Mucosa of rectum (tissue), 2 donors: ENCODE data around the gene MKRN2OS.

ENCODE experiments used
- H3K27ac ChIP-seq, 2 donors: one replicate each; pipeline ENCODE4 v1.7.0; 2013; ENCODE audit warnings: inconsistent platforms in 2 of 2, low read depth in 2 of 2, low read length in 2 of 2
- H3K27me3 ChIP-seq, 2 donors: one replicate each; pipeline ENCODE4 v1.7.0; 2013; ENCODE audit warnings: low read length in 2 of 2; ENCODE audit not compliant: control insufficient read depth in 2 of 2, insufficient read depth in 2 of 2
- H3K36me3 ChIP-seq, 2 donors: one replicate each; pipeline ENCODE4 v1.7.0; 2013; ENCODE audit warnings: low read length in 2 of 2; ENCODE audit not compliant: control insufficient read depth in 2 of 2, insufficient read depth in 2 of 2
- H3K4me1 ChIP-seq, 2 donors: one replicate each; pipeline ENCODE4 v1.7.0; 2013; ENCODE audit warnings: low read length in 2 of 2, mild to moderate bottlenecking in 1 of 2; ENCODE audit not compliant: control insufficient read depth in 2 of 2, insufficient read depth in 2 of 2
- H3K4me3 ChIP-seq, 2 donors: one replicate each; pipeline ENCODE4 v1.7.0; 2013; ENCODE audit warnings: low read length in 2 of 2
- H3K9ac ChIP-seq, 2 donors: one replicate each; pipeline ENCODE4 v1.7.0; 2013; ENCODE audit warnings: low read length in 2 of 2, low read depth in 1 of 2, mild to moderate bottlenecking in 1 of 2
- H3K9me3 ChIP-seq, 2 donors: one replicate each; pipeline ENCODE4 v1.7.0; 2013; ENCODE audit warnings: low read length in 2 of 2; ENCODE audit not compliant: control insufficient read depth in 2 of 2
- donor health status: healthy.
- donor health status: Normal muscosa, but diverticular disease.

The MKRN2OS gene

DNA sequence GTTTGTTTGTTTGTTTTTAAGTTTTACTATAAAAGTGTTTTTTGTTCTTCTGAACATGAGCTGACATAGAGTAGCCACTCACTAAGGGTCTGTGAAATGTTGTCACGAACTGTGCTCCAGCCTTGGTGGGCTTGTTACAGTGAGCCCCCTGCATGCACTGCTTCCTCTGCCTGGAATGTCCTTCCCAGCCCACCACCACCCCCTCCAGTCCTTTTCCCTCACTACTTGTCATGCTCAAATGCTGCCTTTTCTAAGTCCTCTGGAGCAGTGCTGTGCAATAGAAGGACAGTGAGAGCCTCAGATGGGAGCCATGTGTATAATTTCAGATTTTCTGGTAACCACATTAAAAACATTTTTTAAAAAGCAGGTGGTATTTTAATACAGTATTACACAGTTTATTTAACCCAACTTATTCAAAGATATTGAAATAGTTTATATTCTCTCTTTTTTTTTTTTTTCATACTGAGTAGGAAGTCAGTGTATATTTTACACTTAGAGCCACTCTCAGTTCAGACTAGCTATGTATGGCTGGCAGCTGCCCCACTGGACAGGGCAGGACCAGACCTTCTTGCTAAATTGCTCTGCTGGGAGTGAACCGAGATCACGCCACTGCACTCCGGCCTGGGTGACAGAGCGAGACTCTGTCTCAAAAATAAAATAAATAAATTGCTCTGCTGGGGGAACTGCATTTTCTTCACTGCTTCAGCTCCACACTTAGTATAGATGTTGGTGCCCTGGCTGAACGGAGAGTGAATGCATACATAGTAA lies 26.9 kb downstream of the MKRN2OS start:
- Histone ChIP-seq H3K36me3 (peaks cover 6 to 15% of the 10 kb centered on the region in 2 donors), H3K27ac (no peak overlapping the region), H3K9ac (no peak overlapping the region), H3K9me3 (no peaks in the 10 kb centered on the region), H3K4me3 (no peak overlapping the region), H3K27me3 (no peaks in the 10 kb centered on the region), H3K4me1 (no peaks in the 10 kb centered on the region)

DNA sequence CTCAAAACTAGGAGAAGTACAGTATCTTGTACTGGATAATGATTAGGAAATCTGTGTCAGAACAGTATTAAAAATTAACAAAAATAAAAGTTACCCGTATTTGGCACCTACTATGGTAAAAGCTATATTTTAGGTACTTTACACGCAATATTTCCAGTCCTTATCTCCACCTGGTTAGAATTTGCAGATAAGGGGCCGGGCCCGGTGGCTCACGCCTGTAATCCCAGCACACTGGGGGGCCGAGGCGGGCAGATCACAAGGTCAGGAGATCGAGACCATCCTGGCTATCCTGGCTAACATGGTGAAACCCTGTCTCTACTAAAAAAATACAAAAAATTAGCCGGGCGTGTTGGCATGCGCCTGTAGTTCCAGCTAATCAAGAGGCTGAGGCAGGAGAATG lies 28.4 kb downstream of the MKRN2OS start:
- H3K27me3 ChIP-seq: no peaks in the 10 kb centered on the region
- H3K9ac ChIP-seq: no peak overlapping the region
- H3K27ac ChIP-seq: no peak overlapping the region
- H3K4me3 ChIP-seq: no peak overlapping the region
- no peaks in the 10 kb centered on the region for H3K4me1 ChIP-seq
- H3K9me3 ChIP-seq: no peaks in the 10 kb centered on the region
- H3K36me3 ChIP-seq: peaks cover 6 to 11% of the 10 kb centered on the region in 2 donors

DNA sequence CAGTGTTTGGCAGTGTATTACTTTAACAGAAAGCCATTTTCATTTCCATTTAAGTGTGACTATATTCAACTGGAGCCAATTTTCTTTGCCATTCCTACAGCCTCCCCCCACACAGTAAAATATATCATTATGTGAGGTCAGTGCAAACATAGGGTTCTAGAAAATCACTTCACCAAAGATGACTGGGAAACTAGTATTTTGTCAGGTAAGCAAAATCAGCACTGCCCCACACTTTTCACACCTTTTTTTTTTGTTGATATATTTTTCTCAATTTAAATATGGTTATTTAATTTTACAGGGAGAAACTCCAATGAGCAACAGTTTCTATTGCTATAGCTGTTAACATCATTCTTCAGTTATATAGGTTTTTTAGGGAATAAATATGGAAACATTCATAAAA lies 29.7 kb downstream of the MKRN2OS start:
- Histone ChIP-seq H3K36me3 (peaks cover 3 to 9% of the 10 kb centered on the region in 2 donors), H3K4me1 (no peaks in the 10 kb centered on the region), H3K4me3 (no peak overlapping the region), H3K9ac (no peak overlapping the region), H3K9me3 (no peaks in the 10 kb centered on the region), H3K27ac (no peak overlapping the region), H3K27me3 (no peaks in the 10 kb centered on the region)

DNA sequence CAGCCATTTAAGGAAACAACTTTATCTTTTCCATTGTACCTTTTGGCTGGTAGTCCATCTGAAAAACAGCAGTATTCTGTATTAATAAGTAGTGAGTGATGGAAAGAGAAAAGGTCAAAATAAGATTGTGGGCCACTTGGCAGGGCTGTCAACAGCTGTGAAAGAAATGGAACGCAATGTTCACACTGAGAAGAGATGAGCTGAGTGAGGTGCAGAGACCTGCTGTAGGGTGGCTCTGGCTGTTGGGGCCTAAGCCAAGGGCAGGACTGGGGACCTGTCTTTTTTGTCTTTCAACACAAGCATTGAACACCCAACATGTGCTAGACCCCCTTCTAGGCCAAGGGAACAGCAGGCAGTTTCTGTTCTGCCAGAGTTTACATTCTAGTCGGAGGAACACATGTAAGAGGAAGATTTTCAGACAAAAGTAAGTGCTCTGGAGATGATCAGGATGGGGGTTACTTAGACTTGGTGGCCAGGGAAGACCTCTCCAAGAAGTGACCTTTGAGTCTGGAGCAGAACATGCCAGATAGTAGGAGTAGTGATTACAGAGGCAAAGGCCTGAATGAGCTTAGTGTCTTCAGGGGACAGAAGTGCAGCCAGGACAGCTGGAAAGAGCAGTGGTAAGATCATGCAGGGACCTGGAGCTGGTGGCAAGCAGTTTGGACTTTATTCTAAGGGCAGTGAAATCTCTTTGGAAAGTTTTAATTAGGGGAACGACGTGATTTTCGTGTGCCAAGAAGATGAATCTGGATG lies 31.4 kb downstream of the MKRN2OS start:
- no peak overlapping the region for H3K4me3 ChIP-seq
- H3K9me3 ChIP-seq: no peaks in the 10 kb centered on the region
- H3K4me1 ChIP-seq: no peaks in the 10 kb centered on the region
- H3K36me3 ChIP-seq: peaks cover 9 to 15% of the 10 kb centered on the region in 2 donors
- no peaks in the 10 kb centered on the region for H3K27me3 ChIP-seq
- no peak overlapping the region for H3K9ac ChIP-seq
- H3K27ac ChIP-seq: no peak overlapping the region

GRCh38 chr3:12512534-12513118 lies 32.7 kb downstream of the MKRN2OS start:
- H3K4me1 ChIP-seq: no peaks in the 10 kb centered on the region
- no peaks in the 10 kb centered on the region for H3K9me3 ChIP-seq
- no peak overlapping the region for H3K9ac ChIP-seq
- H3K27me3 ChIP-seq: no peaks in the 10 kb centered on the region
- no peak overlapping the region for H3K4me3 ChIP-seq
- peaks cover 6 to 10% of the 10 kb centered on the region in 2 donors for H3K36me3 ChIP-seq
- no peak overlapping the region for H3K27ac ChIP-seq

DNA sequence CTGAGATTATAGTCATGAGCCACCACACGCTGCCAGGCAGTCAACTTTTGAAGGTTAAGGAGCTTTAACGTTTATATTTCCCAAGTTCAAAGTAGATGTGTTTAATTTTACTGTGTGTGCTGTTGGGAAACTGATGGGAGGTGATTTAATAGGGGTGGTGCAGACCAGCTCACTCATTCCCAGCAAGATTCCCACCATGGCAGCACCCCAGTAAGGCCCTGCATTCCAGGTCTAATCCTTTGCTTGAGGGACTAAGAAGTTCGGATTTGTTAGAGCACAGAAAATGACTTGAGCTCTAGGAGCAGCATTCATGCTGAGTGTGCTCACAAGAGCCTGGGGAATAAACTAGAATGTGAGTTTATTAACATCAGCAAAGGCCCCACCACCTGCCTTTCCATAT lies 35.8 kb downstream of the MKRN2OS start:
- no peaks in the 10 kb centered on the region for H3K27me3 ChIP-seq
- no peak overlapping the region for H3K27ac ChIP-seq
- no peak overlapping the region for H3K4me3 ChIP-seq
- no peaks in the 10 kb centered on the region for H3K9me3 ChIP-seq
- no peaks in the 10 kb centered on the region for H3K4me1 ChIP-seq
- no peak overlapping the region for H3K9ac ChIP-seq
- H3K36me3 ChIP-seq: peaks cover 6 to 19% of the 10 kb centered on the region in 2 donors

- Histone ChIP-seq H3K27ac (no peak overlapping the region), H3K9me3 (no peaks in the 10 kb centered on the region), H3K27me3 (no peaks in the 10 kb centered on the region), H3K9ac (no peak overlapping the region), H3K4me1 (no peaks in the 10 kb centered on the region), H3K36me3 (peaks cover 17 to 31% of the 10 kb centered on the region in 2 donors), H3K4me3 (no peak overlapping the region)
These were observed 37.0 kb downstream of the MKRN2OS start for GRCh38 chr3:12508291-12508700.

- no peaks in the 10 kb centered on the region for H3K9me3 ChIP-seq
- H3K4me1 ChIP-seq: no peaks in the 10 kb centered on the region
- no peak overlapping the region for H3K9ac ChIP-seq
- peaks cover 17 to 34% of the 10 kb centered on the region in 2 donors for H3K36me3 ChIP-seq
- H3K27me3 ChIP-seq: no peaks in the 10 kb centered on the region
- H3K4me3 ChIP-seq: no peak overlapping the region
- H3K27ac ChIP-seq: no peak overlapping the region
These were observed 37.6 kb downstream of the MKRN2OS start for GRCh38 chr3:12507591-12508281.

GRCh38 chr3:12506201-12506709 lies 39.0 kb downstream of the MKRN2OS start:
- H3K4me1 ChIP-seq: no peaks in the 10 kb centered on the region
- no peak overlapping the region for H3K4me3 ChIP-seq
- H3K27me3 ChIP-seq: no peaks in the 10 kb centered on the region
- H3K9ac ChIP-seq: no peak overlapping the region
- no peaks in the 10 kb centered on the region for H3K9me3 ChIP-seq
- no peak overlapping the region for H3K27ac ChIP-seq
- peaks cover 21 to 35% of the 10 kb centered on the region in 2 donors for H3K36me3 ChIP-seq
